GM21717 (cell line): ENCODE measurements around the gene MYL9.
"Not testable (repeated sequence)": the region's sequence is repeated elsewhere in the genome, so short reads cannot be mapped to it uniquely, and the experiment has no call there.

Source experiments
- ATAC-seq: cut with Tn5 transposase; IDR thresholded peaks from one replicate; pipeline ENCODE4 v1.9.1; 2021; ENCODE audit warnings: mild to moderate bottlenecking, moderate library complexity; ENCODE audit not compliant: unreplicated experiment

The MYL9 gene

DNA sequence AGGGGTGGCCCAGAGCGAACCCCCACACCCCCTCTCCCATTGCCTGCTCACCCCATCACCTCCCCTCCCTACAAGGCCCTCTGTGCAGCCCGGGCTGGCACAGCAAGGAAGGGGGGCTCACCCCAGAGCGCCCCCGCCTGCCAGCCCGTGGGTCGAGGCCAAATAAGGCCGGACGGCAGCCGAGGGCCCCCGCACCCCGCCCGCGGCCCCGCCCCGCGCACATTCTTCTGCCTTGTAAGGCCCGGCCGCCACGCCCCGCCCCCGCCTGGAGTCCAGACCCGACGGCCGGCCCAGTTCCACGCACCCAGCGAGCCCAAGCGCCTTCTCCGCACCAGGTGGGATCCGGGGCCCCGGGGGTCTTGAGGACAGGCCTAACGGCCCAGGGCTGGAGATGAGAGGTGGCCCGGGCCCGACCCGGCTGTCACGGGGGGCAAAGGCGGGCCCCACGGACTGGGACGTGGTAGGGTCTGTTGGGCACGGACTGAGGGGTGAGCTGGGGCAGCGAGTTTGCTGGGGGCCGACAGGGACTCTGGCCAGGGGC is at the start of gene MYL9:
TSS of gene MYL9 (plus strand) at position 293 of the 541 bp plus-strand sequence. CDS start 3,366 bp downstream, outside the sequence.
- ATAC-seq, result no peak

DNA sequence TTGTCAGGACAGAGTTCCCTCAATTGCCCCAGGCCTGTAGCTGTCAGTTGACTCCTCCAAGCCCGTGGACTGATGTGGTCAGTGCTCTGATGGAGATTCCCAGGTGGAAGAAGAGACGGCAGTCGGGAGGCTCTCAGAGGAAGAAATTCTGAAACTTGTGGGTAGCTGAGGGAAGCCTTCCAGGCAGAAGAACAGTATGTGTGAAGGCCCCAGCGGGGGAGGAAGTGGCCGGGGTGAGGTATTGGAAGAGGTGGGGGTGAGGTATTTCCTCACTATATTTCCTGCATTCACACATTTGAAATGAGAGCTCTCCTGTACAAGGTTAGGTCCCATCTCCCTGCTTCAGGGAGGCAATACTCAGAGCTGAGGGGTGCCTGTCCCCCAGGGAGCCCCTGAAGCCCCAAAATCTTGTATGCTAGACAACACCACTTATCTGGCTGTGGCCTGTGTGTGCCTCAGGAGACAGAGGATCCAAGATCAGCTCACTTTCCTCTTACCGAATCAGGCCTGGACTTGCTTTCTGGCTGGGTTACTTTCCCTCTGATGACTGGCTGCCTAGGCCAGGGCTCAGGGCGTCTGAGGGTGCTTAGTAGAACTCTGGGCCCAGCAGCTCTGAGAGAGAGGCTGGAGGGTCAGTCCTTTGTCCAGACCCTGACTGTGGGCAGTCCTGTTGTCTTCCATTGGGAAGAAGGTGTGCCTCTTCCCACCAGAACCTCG is 49.3 kb upstream of the MYL9 start:
- no peak for ATAC-seq

DNA sequence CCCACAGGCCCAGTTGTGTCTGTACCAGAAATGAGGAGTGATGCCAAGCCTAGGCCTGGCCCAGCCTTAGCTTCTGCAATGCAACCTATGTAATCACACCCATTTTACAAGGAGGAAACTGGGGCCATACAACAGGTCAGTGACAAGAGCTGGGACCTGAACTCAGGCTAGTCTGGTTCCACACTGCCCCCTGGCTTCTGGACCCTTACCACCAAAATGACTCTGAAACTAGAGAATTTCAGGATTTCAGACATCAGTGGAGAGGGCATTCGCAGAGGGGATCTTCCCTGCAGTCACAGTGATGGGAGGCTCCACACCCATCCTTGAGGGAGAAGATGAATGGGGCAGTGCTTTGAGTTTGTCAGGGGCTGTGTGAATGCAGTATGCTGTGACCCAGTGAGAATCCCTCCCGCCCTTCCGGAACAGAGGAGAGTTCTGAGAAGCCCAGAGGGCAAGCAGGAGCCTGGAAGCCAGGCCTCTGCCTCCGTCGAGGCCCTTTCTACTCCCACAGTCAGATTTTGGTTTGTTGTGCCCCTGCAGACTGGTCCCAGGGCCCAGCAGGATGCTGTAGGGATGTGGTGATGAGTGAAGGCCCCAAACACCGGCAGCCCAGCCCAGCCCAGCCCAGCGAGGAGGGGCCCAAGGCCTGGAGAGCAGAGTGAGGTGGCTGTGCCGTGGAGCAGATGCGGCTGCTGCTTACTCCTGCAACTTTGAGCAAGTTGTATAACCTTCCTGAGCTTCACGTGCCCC is 48.1 kb upstream of the MYL9 start:
- no peak for ATAC-seq

DNA sequence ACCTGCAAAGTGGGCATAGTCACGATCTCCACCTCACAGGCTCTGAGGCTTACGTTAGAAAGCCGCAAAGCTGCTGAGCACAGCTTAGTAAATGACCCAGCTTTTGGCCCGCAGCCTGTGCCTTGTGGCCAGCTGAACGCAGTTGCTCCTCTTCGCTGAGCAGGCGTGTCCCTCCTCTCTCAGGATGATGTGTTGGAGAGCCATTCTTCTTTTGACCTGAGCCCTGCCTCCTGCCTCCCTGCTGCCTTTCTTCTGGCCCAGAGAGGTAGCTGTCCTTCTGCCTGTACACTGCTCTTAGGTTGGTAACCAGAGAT is 47.6 kb upstream of the MYL9 start:
- ATAC-seq, result no peak

DNA sequence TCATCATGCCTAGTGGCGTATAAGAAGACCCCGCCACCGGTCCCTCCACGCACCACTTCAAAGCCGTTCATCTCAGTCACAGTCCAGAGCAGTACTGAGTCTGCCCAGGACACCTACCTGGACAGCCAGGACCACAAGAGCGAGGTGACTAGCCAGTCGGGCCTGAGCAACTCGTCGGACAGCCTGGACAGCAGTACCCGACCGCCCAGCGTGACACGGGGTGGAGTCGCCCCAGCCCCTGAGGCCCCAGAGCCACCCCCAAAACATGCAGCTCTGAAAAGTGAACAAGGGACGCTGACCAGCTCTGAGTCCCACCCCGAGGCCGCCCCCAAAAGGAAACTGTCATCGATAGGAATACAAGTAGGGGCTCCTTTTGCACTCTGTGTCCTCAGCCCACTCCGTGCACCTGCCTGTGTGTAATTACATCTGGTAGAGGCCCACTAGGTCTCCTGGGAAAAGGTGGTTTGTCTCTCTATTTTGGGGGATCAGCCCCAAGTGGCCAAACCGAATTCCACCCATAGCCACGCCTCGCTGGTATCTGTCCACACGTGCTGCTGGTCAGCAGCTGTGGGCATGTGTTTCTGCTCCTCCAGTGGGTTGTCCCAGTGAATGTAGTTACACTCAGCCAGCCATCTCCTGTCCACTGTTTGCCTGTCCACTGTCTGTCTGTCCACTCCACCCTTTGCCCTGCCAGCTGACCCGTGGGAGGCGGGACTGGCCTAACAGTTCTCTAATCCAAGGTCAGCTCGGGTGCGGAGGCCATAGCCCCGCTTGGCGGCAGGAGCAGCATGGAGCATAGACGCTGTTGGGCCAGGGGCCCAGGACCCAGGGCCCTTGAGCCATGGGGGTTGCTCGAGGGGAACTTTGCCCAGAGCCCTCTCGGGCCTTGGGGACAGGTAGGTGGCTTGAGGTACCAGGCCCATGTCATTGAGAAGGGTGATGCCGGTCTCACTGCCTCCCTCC is 44.3 kb upstream of the MYL9 start:
- no peak for ATAC-seq

DNA sequence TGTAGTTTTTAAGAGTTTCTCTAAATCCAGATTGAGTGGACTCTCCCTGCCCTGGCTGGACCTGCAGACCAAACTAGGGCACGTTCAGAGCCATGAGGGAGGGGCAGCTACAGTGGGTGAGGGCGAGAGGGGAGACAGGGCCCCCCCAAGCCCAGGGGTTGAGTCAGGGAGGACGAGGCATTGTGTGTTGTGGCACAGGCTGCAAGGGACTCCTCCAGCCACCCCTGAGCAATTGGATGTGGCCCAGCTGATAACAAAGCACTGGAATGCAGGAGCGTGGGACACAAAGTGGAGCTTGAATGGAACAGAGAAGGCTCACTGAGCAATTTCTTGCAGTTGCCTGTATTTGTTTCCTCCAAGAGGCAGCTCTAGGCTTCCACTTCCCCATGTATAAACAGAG is 43.5 kb upstream of the MYL9 start:
- ATAC-seq, result no peak

DNA sequence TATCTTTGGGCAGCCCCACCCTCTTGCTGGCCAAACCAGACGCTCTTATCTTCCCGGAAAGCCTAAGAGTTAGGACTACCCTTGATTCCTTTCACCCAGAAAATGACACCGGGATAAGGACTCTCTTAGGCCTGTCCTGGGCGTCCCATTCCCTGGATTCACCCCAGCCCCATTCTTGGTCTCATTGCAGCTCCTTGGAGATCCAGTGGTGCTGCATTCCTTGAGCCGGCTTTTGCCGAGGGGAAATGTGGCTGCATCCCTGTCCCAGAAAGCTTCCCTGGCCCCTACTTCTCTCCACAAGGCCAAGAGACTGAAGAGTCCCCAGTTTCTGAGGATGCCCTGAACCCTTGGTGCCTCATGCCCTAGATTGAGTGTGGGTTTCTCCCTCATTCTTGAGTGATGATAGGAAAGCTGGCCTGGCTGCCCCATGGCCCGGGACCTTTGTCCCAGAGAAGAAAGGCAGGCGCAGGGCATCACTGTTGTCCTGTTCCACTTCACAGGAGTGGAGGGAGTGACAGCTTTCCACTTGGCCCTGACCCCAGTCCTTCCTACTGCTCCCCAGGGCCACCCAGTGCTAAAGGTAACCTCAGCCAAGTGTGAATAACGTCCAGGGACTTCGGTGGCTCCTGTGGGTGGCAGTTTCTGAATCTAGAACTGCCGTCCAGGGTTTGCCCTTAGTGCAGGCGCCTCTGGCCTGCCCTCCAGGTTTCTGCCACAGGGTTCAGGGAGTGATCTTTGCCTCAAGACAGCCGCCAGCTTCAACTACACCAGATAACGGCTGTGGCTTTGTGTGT is 42.7 kb upstream of the MYL9 start:
- ATAC-seq, result no peak

DNA sequence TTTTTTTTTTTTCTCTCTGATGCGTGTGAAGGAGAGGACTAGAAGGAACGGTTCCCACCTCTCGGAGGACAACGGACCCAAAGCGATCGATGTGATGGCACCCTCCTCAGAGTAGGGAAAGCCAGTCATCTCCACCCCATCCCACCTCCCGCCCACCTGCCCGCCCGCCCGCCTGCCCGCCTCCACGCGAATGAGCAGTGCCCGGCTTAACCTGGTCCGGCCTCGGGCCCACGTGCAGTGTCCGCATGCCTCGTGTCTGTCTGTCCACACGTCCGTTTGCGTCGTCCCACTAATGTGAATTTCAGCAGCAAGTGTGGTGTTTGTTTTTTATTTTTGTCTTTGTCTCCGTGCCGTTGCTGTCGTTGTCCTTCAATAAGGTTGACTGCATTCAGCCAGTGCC is 42.1 kb upstream of the MYL9 start:
- ATAC-seq, result no peak

DNA sequence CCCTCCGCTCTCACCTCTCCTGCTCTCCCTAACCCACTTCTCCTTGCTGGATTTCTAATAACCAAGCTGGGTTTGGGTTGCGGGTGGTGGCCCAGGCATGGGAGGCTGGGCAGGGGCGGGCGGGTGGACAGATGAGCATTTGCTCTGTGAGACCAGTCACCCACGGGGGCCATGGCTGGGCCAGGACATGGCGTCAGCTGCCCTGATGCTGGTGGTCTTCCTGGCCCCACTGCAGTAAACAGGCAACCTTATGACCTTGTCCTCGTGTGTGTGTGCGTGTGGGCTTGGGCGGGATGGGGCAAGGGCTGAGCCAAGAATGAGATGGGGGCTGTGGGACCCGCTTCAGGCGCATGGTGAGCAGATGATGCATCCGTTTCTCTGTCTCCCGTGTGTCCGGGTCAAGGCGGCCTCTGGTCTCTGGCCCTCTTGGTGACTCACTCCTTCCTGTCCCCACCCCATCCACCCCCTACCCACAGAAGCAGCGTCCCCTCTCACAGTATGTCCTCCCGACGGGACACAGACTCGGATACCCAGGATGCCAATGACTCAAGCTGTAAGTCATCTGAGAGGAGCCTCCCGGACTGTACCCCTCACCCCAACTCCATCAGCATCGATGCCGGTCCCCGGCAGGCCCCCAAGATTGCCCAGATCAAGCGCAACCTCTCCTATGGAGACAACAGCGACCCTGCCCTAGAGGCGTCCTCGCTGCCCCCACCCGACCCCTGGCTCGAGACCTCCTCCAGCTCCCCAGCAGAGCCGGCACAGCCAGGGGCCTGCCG is 41.4 kb upstream of the MYL9 start:
- ATAC-seq, result no peak

DNA sequence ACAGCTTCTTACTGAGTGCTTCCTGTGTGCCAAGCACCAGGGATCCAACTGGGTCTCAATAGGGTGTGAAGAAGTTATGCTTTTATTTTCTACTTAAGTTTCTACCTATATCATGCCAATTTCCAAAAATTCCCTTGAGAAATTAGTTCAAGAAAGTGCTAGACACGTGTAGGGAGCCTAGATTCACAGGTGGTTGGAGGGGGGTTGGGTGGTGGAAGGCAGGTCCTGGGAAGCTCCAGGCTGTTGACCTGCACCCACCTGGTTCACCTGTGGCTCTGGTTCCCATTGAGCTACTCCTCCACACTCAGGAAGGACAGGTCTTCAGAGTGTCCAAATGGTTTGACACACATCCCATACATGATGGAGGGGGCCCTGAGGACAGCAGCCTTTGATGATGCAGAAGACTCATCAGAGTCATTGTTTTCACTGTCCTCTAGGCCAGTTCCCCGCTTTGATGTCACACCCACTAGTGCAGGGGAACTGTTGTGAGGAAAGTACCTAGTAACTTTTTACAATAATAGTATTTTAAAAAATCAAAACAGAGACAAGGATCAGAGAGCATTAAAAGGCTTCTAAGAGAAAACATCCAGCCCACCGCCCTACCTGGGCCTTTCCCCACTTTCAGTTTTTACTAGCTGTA is 39.8 kb upstream of the MYL9 start:
- no peak for ATAC-seq

DNA sequence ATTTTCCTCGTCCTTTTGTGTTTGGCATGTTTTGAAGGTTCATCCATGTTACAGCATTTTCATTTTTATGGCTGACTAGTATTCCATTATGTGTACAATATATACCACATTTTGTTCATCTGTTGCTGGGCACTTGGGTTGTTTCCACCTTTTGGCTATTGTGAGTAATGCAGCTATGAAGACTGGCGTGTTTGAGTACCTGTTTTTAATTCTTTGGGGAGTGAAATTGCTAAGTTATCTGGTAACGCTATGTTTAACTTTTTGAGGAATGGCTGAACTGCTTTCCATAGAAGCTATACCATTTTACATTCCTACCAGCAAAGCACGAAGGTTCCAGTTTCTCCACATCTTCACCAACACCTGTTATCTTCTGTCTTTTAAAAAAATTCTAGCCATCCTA is 37.0 kb upstream of the MYL9 start:
- ATAC-seq, result no peak

DNA sequence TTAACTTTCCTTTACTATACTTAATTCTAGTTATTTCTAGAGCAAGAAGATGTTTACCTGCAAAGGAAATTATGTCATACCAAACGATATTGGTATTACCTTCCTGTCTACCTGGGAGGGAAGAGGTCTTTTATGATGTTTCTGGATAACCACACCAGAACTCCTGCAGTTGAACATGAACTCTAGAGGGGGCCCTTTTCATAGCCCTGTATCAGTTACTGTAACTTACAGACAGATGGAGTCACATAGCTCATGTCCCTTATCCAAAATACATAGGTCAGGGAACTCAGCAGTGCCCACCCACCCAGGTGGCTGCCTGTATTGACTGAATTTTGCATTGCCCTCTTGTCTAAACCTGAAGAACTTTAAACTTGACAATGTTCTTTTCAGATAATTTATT is 35.1 kb upstream of the MYL9 start:
- ATAC-seq, result no peak

DNA sequence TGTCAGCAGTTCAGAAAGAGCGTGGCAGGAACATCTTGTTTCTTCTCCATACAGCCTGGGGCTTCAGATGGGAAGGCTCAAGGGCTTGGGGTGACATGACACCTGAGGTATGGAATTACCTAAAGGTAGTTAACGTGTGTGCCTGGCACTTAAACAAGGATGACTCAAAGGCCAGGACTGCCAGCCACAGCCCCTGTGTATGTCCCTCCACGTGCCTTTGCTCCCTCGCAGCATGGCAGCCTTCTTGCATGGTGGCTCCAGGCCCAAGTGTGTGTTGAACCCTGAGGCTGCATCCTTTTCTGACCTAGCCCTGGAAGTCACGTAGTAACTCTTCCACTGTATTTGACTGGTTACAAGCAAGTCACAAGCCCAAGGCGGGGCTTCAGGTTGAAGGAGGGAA is 33.6 kb upstream of the MYL9 start:
- ATAC-seq, result no peak

DNA sequence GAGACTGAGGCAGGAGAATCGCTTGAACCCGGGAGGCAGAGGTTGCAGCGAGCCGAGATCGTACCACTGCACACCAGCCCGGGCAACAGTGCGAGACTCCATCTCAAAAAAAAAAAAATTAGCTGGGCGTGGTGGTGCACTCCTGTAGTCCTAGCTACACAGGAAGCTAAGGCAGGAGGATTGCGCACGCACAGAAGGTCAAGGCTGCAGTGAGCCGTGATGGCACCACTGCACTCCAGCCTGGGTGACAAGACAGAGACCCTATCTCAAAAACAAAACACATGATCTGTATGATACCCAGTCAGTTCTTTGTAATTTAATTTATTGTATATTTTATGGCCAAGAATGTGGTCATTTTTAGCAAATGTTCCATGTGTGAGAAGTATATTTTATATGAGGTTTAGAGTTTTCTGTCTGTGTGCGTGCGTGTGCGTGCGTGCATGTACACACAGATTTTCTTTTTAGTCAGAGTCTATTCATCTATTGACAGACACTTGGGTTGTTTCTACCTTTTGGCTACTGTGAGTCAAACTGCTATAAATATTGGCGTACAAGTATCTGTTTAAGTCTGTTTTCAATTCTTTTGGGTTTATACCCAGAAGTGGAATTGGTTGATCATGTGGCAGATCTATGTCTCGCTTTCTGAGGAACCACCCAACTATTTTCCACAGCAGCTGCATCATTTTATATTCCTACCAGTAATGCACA is 22.2 kb upstream of the MYL9 start:
- ATAC-seq, result no peak

DNA sequence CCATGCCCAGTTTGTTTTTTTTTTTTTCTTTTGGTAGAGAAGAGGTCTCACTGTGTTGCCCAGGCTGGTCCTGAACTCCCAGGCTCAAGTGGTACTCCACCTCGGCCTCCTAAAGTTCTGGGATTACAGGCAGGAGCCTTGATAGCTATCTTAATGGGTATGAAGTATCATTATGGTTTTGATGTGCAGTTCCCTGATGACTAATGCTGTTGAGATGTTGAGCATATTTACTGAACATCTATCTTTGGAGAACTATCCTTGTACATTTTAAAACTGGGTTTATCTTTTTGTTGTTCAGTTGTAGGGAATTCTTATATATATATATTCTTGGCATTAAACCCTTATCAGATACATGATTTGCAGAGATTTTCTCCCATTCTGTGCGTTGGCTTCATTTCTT is 21.4 kb upstream of the MYL9 start:
- ATAC-seq, result no peak

DNA sequence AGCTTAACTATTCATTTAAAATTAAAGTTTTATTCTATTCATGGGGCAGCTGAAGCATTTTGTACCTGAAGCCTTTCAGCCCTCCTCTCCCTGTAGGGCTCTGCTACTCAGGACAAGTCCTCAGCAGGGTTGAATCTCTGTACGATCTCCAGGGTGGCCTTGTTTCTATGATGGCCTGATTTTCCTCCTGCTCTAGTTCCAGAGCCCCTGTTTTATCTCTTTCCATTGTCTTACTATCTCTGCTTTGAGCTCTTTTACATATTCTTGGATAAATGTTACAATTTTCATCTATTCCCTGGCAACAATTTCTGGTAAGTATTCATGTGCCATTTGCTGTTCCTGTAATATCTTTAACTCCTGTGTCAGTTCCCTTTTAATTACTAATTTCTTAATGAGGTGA is 19.8 kb upstream of the MYL9 start:
- no peak for ATAC-seq

DNA sequence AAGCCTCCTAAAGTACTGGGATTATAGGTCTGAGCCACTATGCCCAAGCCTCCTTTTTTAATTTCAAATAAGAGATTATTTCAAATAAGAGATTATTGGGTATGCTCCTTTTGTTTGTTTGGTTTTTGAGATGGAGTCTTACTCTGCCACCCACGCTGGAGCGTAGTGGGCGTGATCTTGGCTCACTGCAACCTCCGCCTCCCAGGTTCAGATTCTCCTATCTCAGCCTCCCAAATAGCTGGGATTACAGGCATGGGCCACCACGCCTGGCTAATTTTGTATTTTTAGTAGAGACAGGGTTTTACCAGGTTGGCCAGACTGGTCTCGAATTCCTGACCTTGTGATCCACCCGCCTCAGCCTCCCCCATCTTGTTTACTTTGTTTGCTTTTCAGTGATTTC is 18.9 kb upstream of the MYL9 start:
- ATAC-seq, result not testable (repeated sequence)

DNA sequence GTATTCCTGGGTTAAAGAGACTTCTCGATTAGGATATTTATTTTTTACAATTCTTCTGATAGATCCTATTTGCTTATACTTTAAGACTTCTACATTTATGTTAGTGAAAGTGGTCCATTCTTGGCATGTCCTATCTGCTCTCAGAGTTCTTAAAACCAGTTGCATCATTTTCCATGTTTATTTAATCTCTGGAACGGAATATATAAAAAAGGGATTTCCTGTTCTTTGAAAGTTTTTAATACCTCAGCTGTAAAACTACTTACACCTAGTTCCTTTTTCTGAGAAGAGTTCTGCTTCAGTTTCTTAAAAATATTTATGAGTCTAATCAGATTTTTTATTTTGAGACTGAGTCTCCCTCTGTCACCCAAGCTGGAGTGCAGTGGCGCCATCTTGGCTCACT is 18.0 kb upstream of the MYL9 start:
- ATAC-seq, result no peak
